Osteocyte (in vitro differentiated cells): ENCODE data around the gene PEPD. TPM values are rescaled to one million over a fixed set of nuclear protein-coding genes. Genes with fewer than 3 reads are reported as not detected.

Source experiments
- DNase-seq: peaks from one replicate; pipeline ENCODE4 v3.0.0; 2021; ENCODE audit warnings: mixed read lengths; ENCODE audit not compliant: unreplicated experiment; ENCODE audit errors: extremely low spot score
- H3K27ac Mint-ChIP-seq: one replicate; pipeline ENCODE4 v1.8.0; 2021; ENCODE audit warnings: mild to moderate bottlenecking, mixed read lengths; ENCODE audit not compliant: unreplicated experiment
- H3K27me3 Mint-ChIP-seq: one replicate; pipeline ENCODE4 v1.8.0; 2021; ENCODE audit warnings: mixed read lengths; ENCODE audit not compliant: unreplicated experiment
- H3K36me3 Mint-ChIP-seq: one replicate; pipeline ENCODE4 v1.8.0; 2021; ENCODE audit warnings: mixed read lengths; ENCODE audit not compliant: unreplicated experiment
- H3K4me1 Mint-ChIP-seq: one replicate; pipeline ENCODE4 v1.8.0; 2021; ENCODE audit warnings: mixed read lengths; ENCODE audit not compliant: unreplicated experiment
- H3K4me3 Mint-ChIP-seq: one replicate; pipeline ENCODE4 v1.8.0; 2021; ENCODE audit warnings: mild to moderate bottlenecking, moderate library complexity, mixed read lengths; ENCODE audit not compliant: unreplicated experiment
- H3K9me3 Mint-ChIP-seq: one replicate; pipeline ENCODE4 v1.8.0; 2021; ENCODE audit warnings: mixed read lengths; ENCODE audit not compliant: unreplicated experiment
- CTCF ChIP-seq: fragments of 200-600 bp; sonication (generic); IDR thresholded peaks from 2 replicates; pipeline ENCODE4 v1.5.0; 2021; ENCODE audit warnings: antibody characterized with exemption, mild to moderate bottlenecking, moderate library complexity
- total RNA-seq: library from RNA; stranded (reverse); gene quantifications from 2 replicates; pipeline ENCODE4 v1.2.1, GENCODE V29; 2021

The PEPD gene
- total RNA-seq, 1 donor from 2014 or later: 106 TPM

DNA sequence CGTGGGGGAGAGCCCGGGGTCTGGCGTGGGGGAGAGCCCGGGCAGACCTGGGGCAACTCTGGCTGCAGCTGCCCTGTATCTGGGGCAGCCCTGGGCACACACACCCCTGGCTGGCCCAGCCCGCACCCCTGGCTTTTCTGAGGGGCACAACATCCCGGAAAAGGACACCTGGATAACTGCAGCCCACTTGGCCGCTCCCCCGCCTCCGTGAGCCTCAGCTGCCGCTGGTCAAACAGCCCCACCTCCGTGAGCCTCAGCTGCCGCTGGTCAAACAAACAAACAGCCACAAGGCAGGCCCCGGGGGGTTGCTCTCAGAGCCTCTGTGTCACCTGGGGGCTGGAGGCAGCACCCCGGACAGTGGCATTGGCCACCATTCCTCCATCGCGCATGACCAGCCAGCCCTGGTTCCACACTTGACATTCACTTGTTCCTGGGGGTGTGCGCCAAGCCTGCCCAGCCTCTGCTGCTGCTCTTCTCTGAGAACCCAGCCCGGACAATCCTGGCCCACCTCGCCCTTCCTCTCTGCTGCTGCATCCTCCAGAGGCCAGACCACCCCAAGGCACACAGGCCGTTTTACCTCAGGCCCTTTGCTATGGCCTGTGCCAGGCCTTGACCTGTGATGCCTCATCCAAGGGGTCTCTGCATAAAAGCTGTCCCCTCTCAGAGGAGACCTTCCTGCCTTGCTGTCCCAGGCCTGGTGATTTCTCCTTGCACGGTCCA, 128.1 kb downstream of the PEPD start:
- TF ChIP-seq CTCF: no peak
- no peak for DNase-seq
- Mint-ChIP-seq H3K36me3 (no peaks in the 10 kb centered on the region), H3K27me3 (no peaks in the 10 kb centered on the region), H3K27ac (no peak overlapping the region), H3K4me3 (no peak overlapping the region), H3K4me1 (peaks cover 51% of the 10 kb centered on the region), H3K9me3 (no peaks in the 10 kb centered on the region)

GRCh38 chr19:33392341-33393285, 129.0 kb downstream of the PEPD start:
- H3K9me3 Mint-ChIP-seq: no peaks in the 10 kb centered on the region
- DNase-seq: no peak
- no peak overlapping the region for H3K27ac Mint-ChIP-seq
- H3K27me3 Mint-ChIP-seq: no peaks in the 10 kb centered on the region
- no peak overlapping the region for H3K4me3 Mint-ChIP-seq
- no peaks in the 10 kb centered on the region for H3K36me3 Mint-ChIP-seq
- no peak for TF ChIP-seq CTCF
- H3K4me1 Mint-ChIP-seq: peaks cover 48% of the 10 kb centered on the region

DNA sequence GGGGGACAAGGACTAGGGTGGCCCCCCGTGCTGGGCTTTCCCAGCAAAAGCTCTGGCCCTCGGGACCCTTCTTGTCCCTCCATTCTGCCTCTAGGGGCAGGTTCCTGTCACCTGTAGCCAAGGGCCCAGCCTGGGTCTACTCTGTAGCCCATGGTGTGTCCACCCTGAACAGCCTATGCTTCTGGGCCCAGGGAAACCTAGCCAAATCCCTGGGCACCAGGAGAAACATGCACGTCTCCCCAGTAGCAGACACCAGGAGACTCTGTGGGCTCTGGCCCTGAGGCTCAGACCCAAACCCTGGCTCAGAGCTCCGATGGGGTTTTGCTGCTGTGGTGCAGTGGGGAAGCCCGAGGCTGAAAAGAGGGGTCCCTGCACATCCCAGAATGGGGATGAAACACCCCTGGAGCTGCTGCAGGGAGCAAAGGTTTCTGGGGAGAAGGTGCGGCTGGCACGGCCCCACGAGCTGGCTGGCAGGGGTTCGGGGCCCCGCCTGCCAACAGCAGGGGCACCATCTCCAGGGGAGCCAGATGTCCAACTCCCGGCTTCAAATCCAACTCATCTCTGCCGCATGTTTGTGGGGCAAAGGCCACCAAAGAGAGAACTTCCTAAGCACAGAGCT, 129.9 kb downstream of the PEPD start:
- no peak for TF ChIP-seq CTCF
- Mint-ChIP-seq H3K27ac (no peak overlapping the region), H3K9me3 (no peaks in the 10 kb centered on the region), H3K4me3 (no peak overlapping the region), H3K27me3 (no peaks in the 10 kb centered on the region), H3K4me1 (peaks cover 42% of the 10 kb centered on the region), H3K36me3 (peaks cover 6% of the 10 kb centered on the region)
- DNase-seq: no peak

DNA sequence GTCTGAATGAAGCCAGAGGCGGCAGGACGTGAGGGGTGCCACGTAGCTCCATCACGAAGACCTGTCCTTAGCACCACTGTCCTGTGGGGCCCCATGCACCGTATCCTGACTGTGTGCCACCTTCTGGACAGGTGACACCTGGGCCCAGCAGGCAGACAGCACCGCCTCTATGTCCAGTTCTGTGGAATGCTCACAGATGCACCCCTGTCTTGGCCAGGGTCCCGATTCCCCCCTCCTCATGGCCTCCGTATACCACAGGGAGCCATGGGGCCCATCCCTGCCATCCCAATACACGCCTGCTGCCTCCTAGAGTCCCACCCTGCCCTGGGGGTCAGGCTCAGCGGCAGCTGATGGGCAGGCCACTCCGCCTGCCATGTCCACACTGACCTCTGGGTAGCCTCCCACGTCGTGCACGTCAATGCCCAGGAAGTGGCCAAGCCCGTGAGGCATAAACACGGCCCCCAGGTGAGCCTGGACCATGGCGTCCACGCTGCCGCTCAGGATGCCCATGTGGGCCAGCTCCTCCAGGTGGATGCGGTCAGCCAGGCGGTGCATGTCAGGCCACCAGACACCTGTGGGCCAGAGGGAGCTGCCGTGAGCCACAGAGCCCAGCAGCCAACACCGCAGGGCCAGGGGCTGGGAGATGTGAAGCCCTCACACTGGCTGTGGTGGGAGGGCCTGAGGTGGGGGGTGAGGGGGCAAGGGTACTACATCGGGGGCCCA, 130.5 kb downstream of the PEPD start:
- Mint-ChIP-seq H3K9me3 (no peaks in the 10 kb centered on the region), H3K4me3 (no peak overlapping the region), H3K4me1 (peaks cover 37% of the 10 kb centered on the region), H3K27ac (no peak overlapping the region), H3K27me3 (no peaks in the 10 kb centered on the region), H3K36me3 (peaks cover 8% of the 10 kb centered on the region)
- TF ChIP-seq CTCF: no peak
- DNase-seq: no peak
